ENCODE data around the gene BAK1. TPM values are rescaled to one million over a fixed set of nuclear protein-coding genes. Genes with fewer than 3 reads are reported as not detected.

The BAK1 gene
- total and polyA plus RNA-seq, 2 donors (not counting 1 experiment from before 2014, with no cell fraction given) = 12.9 to 13.0 TPM

DNA sequence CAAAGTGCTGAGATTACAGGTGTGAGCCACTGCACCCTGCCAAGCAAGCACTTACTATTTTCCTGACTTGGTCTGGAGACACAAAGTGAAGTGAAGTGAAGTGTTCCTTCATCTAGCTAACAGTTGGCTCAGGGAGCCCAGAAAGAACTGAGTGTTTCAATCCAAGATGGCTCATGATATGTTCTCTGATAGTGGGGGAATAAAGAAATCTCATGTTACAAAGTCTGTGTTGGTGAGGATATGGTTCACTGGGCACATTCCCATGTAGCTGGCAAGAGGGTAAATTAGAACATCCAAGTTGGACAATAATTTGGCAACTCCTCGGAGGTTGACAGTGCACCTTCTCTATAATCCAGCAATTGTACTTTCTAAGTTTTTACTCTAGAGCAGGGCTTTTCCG, 36.0 kb upstream of the BAK1 start:
- Histone ChIP-seq H3K4me3 (replicated peaks in 1 of 4; ENCODE audit: control extremely low read depth in 1 of 4, insufficient read depth in 1 of 4, low read depth in 3 of 4, low read length in 4 of 4) (no peak overlapping the region), H3K9ac (ENCODE audit: insufficient read depth, low read length) (no peak overlapping the region), H3K9me3 (ENCODE audit: control insufficient read depth, insufficient read depth, low read depth, low read length) (no peaks in the 10 kb centered on the region), H3K4me2 (ENCODE audit: extremely low read depth, insufficient read depth, low read length) (no peak overlapping the region), H3K27ac (ENCODE audit: insufficient read depth, low read length) (no peak overlapping the region), H3K27me3 (ENCODE audit: control insufficient read depth, insufficient read depth, low read length) (no peaks in the 10 kb centered on the region), H3K79me2 (ENCODE audit: control insufficient read depth, insufficient read depth, low read length) (no peaks in the 10 kb centered on the region), H3K4me1 (ENCODE audit: control insufficient read depth, extremely low read depth, insufficient read depth, low read length) (peaks cover 8% of the 10 kb centered on the region), H4K20me1 (ENCODE audit: control insufficient read depth, extremely low read depth, insufficient read depth, low read length) (no peaks in the 10 kb centered on the region), H3K36me3 (ENCODE audit: control insufficient read depth, insufficient read depth, low read length) (no peaks in the 10 kb centered on the region), H2AFZ (ENCODE audit: low read length) (no peak overlapping the region)
- no peak for DNase-seq (ENCODE audit: low read depth in 2 of 2)
- TF ChIP-seq, protein P1, sequence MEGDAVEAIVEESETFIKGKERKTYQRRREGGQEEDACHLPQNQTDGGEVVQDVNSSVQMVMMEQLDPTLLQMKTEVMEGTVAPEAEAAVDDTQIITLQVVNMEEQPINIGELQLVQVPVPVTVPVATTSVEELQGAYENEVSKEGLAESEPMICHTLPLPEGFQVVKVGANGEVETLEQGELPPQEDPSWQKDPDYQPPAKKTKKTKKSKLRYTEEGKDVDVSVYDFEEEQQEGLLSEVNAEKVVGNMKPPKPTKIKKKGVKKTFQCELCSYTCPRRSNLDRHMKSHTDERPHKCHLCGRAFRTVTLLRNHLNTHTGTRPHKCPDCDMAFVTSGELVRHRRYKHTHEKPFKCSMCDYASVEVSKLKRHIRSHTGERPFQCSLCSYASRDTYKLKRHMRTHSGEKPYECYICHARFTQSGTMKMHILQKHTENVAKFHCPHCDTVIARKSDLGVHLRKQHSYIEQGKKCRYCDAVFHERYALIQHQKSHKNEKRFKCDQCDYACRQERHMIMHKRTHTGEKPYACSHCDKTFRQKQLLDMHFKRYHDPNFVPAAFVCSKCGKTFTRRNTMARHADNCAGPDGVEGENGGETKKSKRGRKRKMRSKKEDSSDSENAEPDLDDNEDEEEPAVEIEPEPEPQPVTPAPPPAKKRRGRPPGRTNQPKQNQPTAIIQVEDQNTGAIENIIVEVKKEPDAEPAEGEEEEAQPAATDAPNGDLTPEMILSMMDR (conservative IDR thresholded peaks at IDR 0.05 in 1 of 2, IDR thresholded peaks at IDR 0.05 in 1 of 2; ENCODE audit: low read depth in 1 of 2, low read length in 2 of 2) = no peak
- TF ChIP-seq EZH2 (IDR thresholded peaks at IDR 0.05; ENCODE audit: low read length, missing control alignments) = no peak

DNA sequence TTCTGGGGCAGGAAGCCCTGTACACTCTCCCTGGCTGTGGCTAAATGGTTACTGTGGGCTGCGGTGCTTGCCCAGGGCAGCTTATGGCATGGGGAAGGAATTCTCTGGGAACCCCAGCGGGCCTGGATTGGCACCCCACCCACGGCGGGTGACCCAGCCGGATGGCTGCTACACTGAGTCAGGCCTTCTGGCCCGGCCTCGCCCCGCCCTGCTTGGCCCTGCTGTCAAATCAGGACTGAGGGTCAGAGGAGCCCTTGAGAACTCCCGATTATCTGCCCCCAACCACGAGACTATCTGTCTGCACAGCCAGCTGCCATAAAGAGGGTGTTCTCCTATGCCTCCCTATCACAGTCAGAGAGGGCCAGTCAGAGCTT, 33.7 kb upstream of the BAK1 start:
- peaks cover 15% of the 10 kb centered on the region for H3K4me1 ChIP-seq (ENCODE audit: control insufficient read depth, extremely low read depth, insufficient read depth, low read length)
- H3K4me2 ChIP-seq (ENCODE audit: extremely low read depth, insufficient read depth, low read length) = peak overlapping the region; percentile 44
- no peaks in the 10 kb centered on the region for H3K79me2 ChIP-seq (ENCODE audit: control insufficient read depth, insufficient read depth, low read length)
- no peaks in the 10 kb centered on the region for H4K20me1 ChIP-seq (ENCODE audit: control insufficient read depth, extremely low read depth, insufficient read depth, low read length)
- peak overlapping the region; percentile 10 for H2AFZ ChIP-seq (ENCODE audit: low read length)
- DNase-seq (ENCODE audit: low read depth in 2 of 2) = peak; percentile 59 to 88
- H3K27ac ChIP-seq (ENCODE audit: insufficient read depth, low read length) = peak overlapping the region; percentile 39
- H3K36me3 ChIP-seq (ENCODE audit: control insufficient read depth, insufficient read depth, low read length) = no peaks in the 10 kb centered on the region
- H3K9me3 ChIP-seq (ENCODE audit: control insufficient read depth, insufficient read depth, low read depth, low read length) = no peaks in the 10 kb centered on the region
- TF ChIP-seq, protein P1 (conservative IDR thresholded peaks at IDR 0.05 in 1 of 2, IDR thresholded peaks at IDR 0.05 in 1 of 2; ENCODE audit: low read depth in 1 of 2, low read length in 2 of 2) = no peak
- no peak for TF ChIP-seq EZH2 (IDR thresholded peaks at IDR 0.05; ENCODE audit: low read length, missing control alignments)
- H3K27me3 ChIP-seq (ENCODE audit: control insufficient read depth, insufficient read depth, low read length) = no peaks in the 10 kb centered on the region
- H3K9ac ChIP-seq (ENCODE audit: insufficient read depth, low read length) = no peak overlapping the region
- H3K4me3 ChIP-seq (replicated peaks in 1 of 4; ENCODE audit: control extremely low read depth in 1 of 4, insufficient read depth in 1 of 4, low read depth in 3 of 4, low read length in 4 of 4) = no peak overlapping the region

DNA sequence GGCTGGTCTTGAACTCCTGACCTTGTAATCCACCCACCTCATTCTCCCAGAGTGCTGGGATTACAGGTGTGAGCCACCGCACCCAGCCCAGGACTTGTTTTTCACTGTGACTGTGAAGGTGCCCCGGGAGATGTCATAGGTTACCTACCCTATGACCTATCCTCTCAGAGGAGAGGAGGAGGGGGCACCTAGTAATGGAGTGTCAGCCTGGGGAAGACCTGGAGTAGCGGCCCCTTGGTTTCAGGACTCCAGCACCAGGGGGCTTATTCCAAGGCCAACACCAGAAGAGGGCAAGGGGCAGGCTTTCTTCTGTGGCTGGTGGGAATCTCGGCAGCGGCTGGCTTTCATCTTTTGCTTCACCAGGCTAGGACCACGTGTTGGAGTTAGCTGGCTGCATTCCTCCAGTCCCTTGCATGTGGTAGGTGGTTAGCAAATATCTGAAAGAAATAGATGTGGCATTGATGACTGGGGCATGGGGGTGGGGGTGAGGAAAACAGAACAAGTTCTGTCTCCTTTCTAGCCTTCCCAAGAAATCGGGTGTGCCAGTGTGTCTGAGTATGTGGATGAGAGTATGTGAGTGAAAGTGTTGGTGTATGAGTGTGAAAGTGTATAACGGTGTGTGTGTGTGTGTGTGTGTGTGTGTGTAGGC, 33.2 kb upstream of the BAK1 start:
- H3K36me3 ChIP-seq (ENCODE audit: control insufficient read depth, insufficient read depth, low read length) = no peaks in the 10 kb centered on the region
- no peaks in the 10 kb centered on the region for H3K79me2 ChIP-seq (ENCODE audit: control insufficient read depth, insufficient read depth, low read length)
- peaks cover 17% of the 10 kb centered on the region for H3K4me1 ChIP-seq (ENCODE audit: control insufficient read depth, extremely low read depth, insufficient read depth, low read length)
- H3K4me2 ChIP-seq (ENCODE audit: extremely low read depth, insufficient read depth, low read length) = peak overlapping the region; percentile 44
- H4K20me1 ChIP-seq (ENCODE audit: control insufficient read depth, extremely low read depth, insufficient read depth, low read length) = no peaks in the 10 kb centered on the region
- no peaks in the 10 kb centered on the region for H3K9me3 ChIP-seq (ENCODE audit: control insufficient read depth, insufficient read depth, low read depth, low read length)
- no peak overlapping the region for H2AFZ ChIP-seq (ENCODE audit: low read length)
- peak overlapping the region; percentile 39 for H3K27ac ChIP-seq (ENCODE audit: insufficient read depth, low read length)
- no peak overlapping the region for H3K4me3 ChIP-seq (replicated peaks in 1 of 4; ENCODE audit: control extremely low read depth in 1 of 4, insufficient read depth in 1 of 4, low read depth in 3 of 4, low read length in 4 of 4)
- H3K27me3 ChIP-seq (ENCODE audit: control insufficient read depth, insufficient read depth, low read length) = no peaks in the 10 kb centered on the region
- no peak for TF ChIP-seq EZH2 (IDR thresholded peaks at IDR 0.05; ENCODE audit: low read length, missing control alignments)
- TF ChIP-seq, protein P1 (conservative IDR thresholded peaks at IDR 0.05 in 1 of 2, IDR thresholded peaks at IDR 0.05 in 1 of 2; ENCODE audit: low read depth in 1 of 2, low read length in 2 of 2) = no peak
- peak; percentile 61 to 89 for DNase-seq (ENCODE audit: low read depth in 2 of 2)
- no peak overlapping the region for H3K9ac ChIP-seq (ENCODE audit: insufficient read depth, low read length)
